ENCODE data around the gene ADAMTSL1. TPM values are rescaled to one million over a fixed set of nuclear protein-coding genes. Genes with fewer than 3 reads are reported as not detected.

ADAMTSL1 gene
- total and polyA plus RNA-seq, 2 donors (not counting 3 experiments of a cell fraction or from before 2014, with no cell fraction given): 15.0 to 18.4 TPM

GRCh38 chr9:18550286-18550685, 76.3 kb downstream of the ADAMTSL1 start:
- intact Hi-C loops (cut with micrococcal nuclease): no loop called here

More at GRCh38 chr9:18550286-18550685, 76.3 kb downstream of the ADAMTSL1 start:
- no peak overlapping the region for H3K4me2 ChIP-seq (ENCODE audit: insufficient read depth, low read length)
- DNase-seq (ENCODE audit: low read depth, low spot score): no peak
- no peak overlapping the region for H3K27ac ChIP-seq (ENCODE audit: insufficient read depth, low read depth, low read length)
- no peaks in the 10 kb centered on the region for H3K9me3 ChIP-seq (replicated peaks; ENCODE audit: control insufficient read depth, insufficient read depth, low read length)
- H3K36me3 ChIP-seq (ENCODE audit: control insufficient read depth in 2 of 2, extremely low read depth in 1 of 2, insufficient read depth in 2 of 2, low read length in 2 of 2): no peaks in the 10 kb centered on the region
- ChIA-PET POLR2A (no interaction called here), CTCF (no interaction called here)
- H2AFZ ChIP-seq (ENCODE audit: low read depth, low read length): no peak overlapping the region
- no peaks in the 10 kb centered on the region for H3K27me3 ChIP-seq (ENCODE audit: control insufficient read depth in 2 of 2, insufficient read depth in 2 of 2, low read length in 2 of 2)
- H3K9me1 ChIP-seq (replicated peaks; ENCODE audit: control insufficient read depth, extremely low read depth, insufficient read depth, low read length): no peaks in the 10 kb centered on the region
- TF ChIP-seq POLR2AphosphoS5 (IDR thresholded peaks at IDR 0.05; ENCODE audit: insufficient read depth, low read depth, low read length) (no peak), POLR2A (IDR thresholded peaks at IDR 0.05; ENCODE audit: low read depth, low read length) (no peak), MAX (IDR thresholded peaks at IDR 0.05; ENCODE audit: insufficient read depth, insufficient read length) (no peak), GATA2 (IDR thresholded peaks at IDR 0.05; ENCODE audit: insufficient read depth, insufficient read length, low read depth, low read length) (no peak), JUN (IDR thresholded peaks at IDR 0.05; ENCODE audit: borderline replicate concordance, insufficient read depth, insufficient read length, low read depth) (no peak), FOS (IDR thresholded peaks at IDR 0.05; ENCODE audit: borderline replicate concordance, insufficient read depth, low read length) (no peak), CTCF (IDR thresholded peaks at IDR 0.05; ENCODE audit: extremely low read depth in 1 of 2, insufficient read depth in 1 of 2, low read depth in 1 of 2, low read length in 2 of 2) (no peak), EZH2 (IDR thresholded peaks at IDR 0.05; ENCODE audit: borderline replicate concordance, low read depth, low read length, severe bottlenecking) (no peak), MYC (IDR thresholded peaks at IDR 0.05; ENCODE audit: low read depth, low read length) (no peak)
- no peaks in the 10 kb centered on the region for H3K79me2 ChIP-seq (ENCODE audit: control insufficient read depth, insufficient read depth, low read length)
- FAIRE-seq: no peak
- BruUV-seq (replicated peaks): no TSS peak
- no peaks in the 10 kb centered on the region for H4K20me1 ChIP-seq (replicated peaks; ENCODE audit: control insufficient read depth, extremely low read depth, insufficient read depth, low read length)
- no peak overlapping the region for H3K4me3 ChIP-seq (replicated peaks in 1 of 3; ENCODE audit: insufficient read depth in 1 of 3, low read depth in 1 of 3, low read length in 3 of 3)
- H3K4me1 ChIP-seq (ENCODE audit: control insufficient read depth, extremely low read depth, insufficient read depth, low read length): peaks cover 5% of the 10 kb centered on the region
- H3K9ac ChIP-seq (replicated peaks; ENCODE audit: extremely low read depth, insufficient read depth, low read length): no peak overlapping the region
- dilution Hi-C loops (cut with MboI; ENCODE audit: extremely low pct_ligation_motif_present, low sequenced_read_pairs): no loop called here
